Naive thymus-derived CD4-positive, alpha-beta T cell (primary cell): Measurements from ENCODE around the gene ACYP2. TPM values are rescaled to one million over a fixed set of nuclear protein-coding genes. Genes with fewer than 3 reads are reported as not detected.

ENCODE experiments used
- ATAC-seq: fragments of 150-1000 bp; cut with Tn5 transposase; 2 replicates; pipeline ENCODE4 v1.10.0; 2021; ENCODE audit warnings: mild to moderate bottlenecking, moderate library complexity
- CTCF ChIA-PET: fragments of 350-600 bp; sonication (Branson Sonifier 250); formaldehyde crosslinking; loops from one replicate; lab custom pipeline; 2021; ENCODE audit warnings: antibody characterized with exemption; lab: Charles Lee
- POLR2A ChIA-PET: fragments of 350-600 bp; sonication (Branson Sonifier 250); formaldehyde crosslinking; loops from one replicate; lab custom pipeline; 2021; ENCODE audit warnings: antibody characterized with exemption, inconsistent platforms; lab: Charles Lee
- DNase-seq, 9 donors: peaks; one replicate each; pipeline versions ENCODE4 v3.0.0 to v3.0.0-alpha.2; 2020 to 2022; ENCODE audit warnings: mixed read lengths in 1 of 9
- H3K27ac ChIP-seq: one replicate; pipeline ENCODE4 v1.7.0; 2013; ENCODE audit warnings: mild to moderate bottlenecking, low read depth, low read length, moderate library complexity
- H3K27me3 ChIP-seq, 2 donors: one replicate each; pipeline ENCODE4 v1.7.0; 2013; ENCODE audit warnings: low read length in 2 of 2, mild to moderate bottlenecking in 2 of 2, moderate library complexity in 2 of 2; ENCODE audit not compliant: control insufficient read depth in 2 of 2, insufficient read depth in 2 of 2
- H3K36me3 ChIP-seq, 3 experiments: 1 replicate in 2 of 3; 2 replicates in 1 of 3; pipeline ENCODE4 v1.7.0; 2013; ENCODE audit warnings: low read length in 3 of 3, mild to moderate bottlenecking in 3 of 3, moderate library complexity in 1 of 3; ENCODE audit not compliant: insufficient read depth in 3 of 3, control insufficient read depth in 2 of 3
- H3K4me1 ChIP-seq, 2 donors: one replicate each; pipeline ENCODE4 v1.7.0; 2013; ENCODE audit warnings: low read length in 2 of 2, mild to moderate bottlenecking in 2 of 2, moderate library complexity in 1 of 2; ENCODE audit not compliant: control insufficient read depth in 2 of 2, insufficient read depth in 2 of 2
- H3K4me3 ChIP-seq: 2 replicates; pipeline ENCODE4 v1.7.0; 2013; ENCODE audit warnings: mild to moderate bottlenecking, low read length
- H3K9me3 ChIP-seq, 3 experiments: 1 replicate in 2 of 3; 2 replicates in 1 of 3; pipeline ENCODE4 v1.7.0; 2013; ENCODE audit warnings: low read length in 3 of 3; ENCODE audit not compliant: control insufficient read depth in 2 of 3
- H3K27ac Mint-ChIP-seq, 9 donors: one replicate each; pipeline ENCODE4 v1.8.0; 2020 to 2022; ENCODE audit warnings: mixed read lengths in 9 of 9, mild to moderate bottlenecking in 8 of 9, moderate library complexity in 5 of 9, inconsistent platforms in 2 of 9
- H3K27me3 Mint-ChIP-seq, 5 donors: one replicate each; pipeline ENCODE4 v1.8.0; 2021 to 2022; ENCODE audit warnings: mixed read lengths in 5 of 5, mild to moderate bottlenecking in 1 of 5
- H3K36me3 Mint-ChIP-seq, 5 donors: one replicate each; pipeline ENCODE4 v1.8.0; 2020 to 2022; ENCODE audit warnings: mixed read lengths in 5 of 5, mild to moderate bottlenecking in 3 of 5, inconsistent platforms in 1 of 5
- H3K4me1 Mint-ChIP-seq, 7 donors: one replicate each; pipeline ENCODE4 v1.8.0; 2020 to 2022; ENCODE audit warnings: mixed read lengths in 7 of 7, mild to moderate bottlenecking in 3 of 7, inconsistent platforms in 1 of 7
- H3K4me3 Mint-ChIP-seq, 10 donors: one replicate each; pipeline ENCODE4 v1.8.0; 2020 to 2022; ENCODE audit warnings: mild to moderate bottlenecking in 10 of 10, mixed read lengths in 10 of 10, moderate library complexity in 6 of 10, inconsistent platforms in 2 of 10
- H3K9me3 Mint-ChIP-seq, 11 donors: one replicate each; pipeline ENCODE4 v1.8.0; 2020 to 2022; ENCODE audit warnings: mixed read lengths in 11 of 11, mild to moderate bottlenecking in 4 of 11, inconsistent platforms in 1 of 11, moderate library complexity in 1 of 11
- intact Hi-C, 2 donors: fragments of 100-400 bp; cut with micrococcal nuclease; formaldehyde crosslinking; loops; one replicate each; pipeline ENCODE4 v1.15.1; 2023
- polyA plus RNA-seq, 2 donors: library from polyadenylated mRNA; unstranded; fragments of 300-500 nt; fragmentation: Illumina TruSeq; gene quantifications; one replicate each; pipeline ENCODE4 v1.2.3, GENCODE V29; 2021
- total RNA-seq, 6 experiments: library from RNA in 5 of 6; stranded (reverse) in 5 of 6; gene quantifications; 1 replicate in 5 of 6; 2 replicates in 1 of 6; pipeline ENCODE4 v1.2.3 and lab custom pipeline; 2021 to 2026

The ACYP2 gene
- total and polyA plus RNA-seq, 7 experiments from 2014 or later: 11.2 to 23.0 (median 15.6) TPM

- Mint-ChIP-seq H3K4me3 (no peak overlapping the region), H3K27ac (peak overlapping the region in 2 of 9 donors; percentile 19 to 41), H3K9me3 (no peaks in the 10 kb centered on the region), H3K36me3 (peaks cover 0 to 11% (median 1%) of the 10 kb centered on the region in 5 donors), H3K4me1 (peaks cover 0 to 12% (median 0%) of the 10 kb centered on the region in 7 donors), H3K27me3 (no peaks in the 10 kb centered on the region)
- no peak for ATAC-seq
- Histone ChIP-seq H3K36me3 (no peaks in the 10 kb centered on the region), H3K4me3 (no peak overlapping the region), H3K27me3 (no peaks in the 10 kb centered on the region), H3K4me1 (no peaks in the 10 kb centered on the region), H3K9me3 (no peaks in the 10 kb centered on the region), H3K27ac (no peak overlapping the region)
- POLR2A ChIA-PET: interaction anchor here (0.6 kb wide), 1 partner anchor 763 kb away, joined by 3 read pairs; no protein-coding TSS in a partner anchor
- no peak for DNase-seq
- intact Hi-C loops: no loop called here
- CTCF ChIA-PET: no interaction called here
These were observed 38.8 kb upstream of the ACYP2 start for GRCh38 chr2:54076586-54076985.

- ChIA-PET CTCF (no interaction called here), POLR2A (interaction anchor here (0.6 kb wide), 1 partner anchor 763 kb away, joined by 3 read pairs; no protein-coding TSS in a partner anchor)
- H3K27ac Mint-ChIP-seq: peak overlapping the region in 1 of 9 donors; percentile 9
- no peaks in the 10 kb centered on the region for H3K27me3 ChIP-seq
- H3K27ac ChIP-seq: no peak overlapping the region
- intact Hi-C loops: no loop called here
- H3K4me3 Mint-ChIP-seq: no peak overlapping the region
- H3K4me3 ChIP-seq: no peak overlapping the region
- DNase-seq (no peak), ATAC-seq (peak; percentile 56)
- H3K36me3 Mint-ChIP-seq: peaks cover 0 to 13% (median 4%) of the 10 kb centered on the region in 5 donors
- peaks cover 0 to 16% (median 0%) of the 10 kb centered on the region in 7 donors for H3K4me1 Mint-ChIP-seq
- H3K9me3 ChIP-seq: no peaks in the 10 kb centered on the region
- no peaks in the 10 kb centered on the region for H3K27me3 Mint-ChIP-seq
- H3K36me3 ChIP-seq: no peaks in the 10 kb centered on the region
- no peaks in the 10 kb centered on the region for H3K9me3 Mint-ChIP-seq
- H3K4me1 ChIP-seq: no peaks in the 10 kb centered on the region
These were observed 38.1 kb upstream of the ACYP2 start for GRCh38 chr2:54077088-54077900.

GRCh38 chr2:54079331-54079730 lies 36.1 kb upstream of the ACYP2 start:
- ChIA-PET POLR2A (no interaction called here), CTCF (no interaction called here)
- no peaks in the 10 kb centered on the region for H3K9me3 ChIP-seq
- DNase-seq: no peak
- no peak overlapping the region for H3K4me3 Mint-ChIP-seq
- H3K27me3 Mint-ChIP-seq: no peaks in the 10 kb centered on the region
- H3K27ac Mint-ChIP-seq: peak overlapping the region in 1 of 9 donors; percentile 32
- ATAC-seq: no peak
- H3K36me3 Mint-ChIP-seq: peaks cover 0 to 6% (median 3%) of the 10 kb centered on the region in 5 donors
- H3K27me3 ChIP-seq: no peaks in the 10 kb centered on the region
- H3K36me3 ChIP-seq: no peaks in the 10 kb centered on the region
- no peaks in the 10 kb centered on the region for H3K4me1 ChIP-seq
- no peak overlapping the region for H3K4me3 ChIP-seq
- H3K27ac ChIP-seq: no peak overlapping the region
- no peaks in the 10 kb centered on the region for H3K9me3 Mint-ChIP-seq
- peaks cover 0 to 9% (median 0%) of the 10 kb centered on the region in 7 donors for H3K4me1 Mint-ChIP-seq
- intact Hi-C loops: no loop called here

DNA sequence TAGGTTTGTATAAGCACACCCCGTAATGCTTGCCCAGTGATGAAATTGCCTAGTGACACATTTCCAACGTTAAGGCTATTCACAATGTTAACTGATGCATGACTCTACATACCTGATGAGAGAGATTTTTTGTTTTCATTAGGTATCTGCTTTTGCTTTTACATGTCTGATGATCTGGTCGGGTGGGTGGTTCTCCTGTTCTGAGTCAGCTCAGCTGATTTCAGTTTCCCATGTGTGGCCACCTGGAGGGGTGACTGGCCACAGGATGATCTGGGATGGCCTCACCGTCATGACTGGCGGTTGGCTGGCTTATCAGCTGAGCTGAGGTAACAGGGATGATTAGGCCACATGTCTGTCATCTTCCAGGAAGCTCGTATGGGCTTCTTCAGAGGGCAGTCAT lies 33.8 kb upstream of the ACYP2 start:
- Histone ChIP-seq H3K27ac (no peak overlapping the region), H3K4me1 (no peaks in the 10 kb centered on the region), H3K36me3 (no peaks in the 10 kb centered on the region), H3K9me3 (no peaks in the 10 kb centered on the region), H3K4me3 (no peak overlapping the region), H3K27me3 (no peaks in the 10 kb centered on the region)
- CTCF ChIA-PET: no interaction called here
- POLR2A ChIA-PET: no interaction called here
- no peak overlapping the region for H3K27ac Mint-ChIP-seq
- H3K27me3 Mint-ChIP-seq: no peaks in the 10 kb centered on the region
- peak in 1 of 9 donors; percentile 33 for DNase-seq
- H3K4me3 Mint-ChIP-seq: no peak overlapping the region
- H3K36me3 Mint-ChIP-seq: peaks cover 0 to 6% (median 3%) of the 10 kb centered on the region in 5 donors
- H3K9me3 Mint-ChIP-seq: no peaks in the 10 kb centered on the region
- peaks cover 0 to 9% (median 0%) of the 10 kb centered on the region in 7 donors for H3K4me1 Mint-ChIP-seq
- ATAC-seq: no peak
- intact Hi-C loops: loop anchor here in 1 of 2 donors (2.0 kb wide), 1 partner anchor 27 kb away; no protein-coding TSS in a partner anchor

- Histone ChIP-seq H3K4me1 (no peaks in the 10 kb centered on the region), H3K27me3 (no peaks in the 10 kb centered on the region), H3K9me3 (no peaks in the 10 kb centered on the region), H3K27ac (no peak overlapping the region), H3K4me3 (no peak overlapping the region), H3K36me3 (no peaks in the 10 kb centered on the region)
- no peak for ATAC-seq
- no peaks in the 10 kb centered on the region for H3K27me3 Mint-ChIP-seq
- no peaks in the 10 kb centered on the region for H3K9me3 Mint-ChIP-seq
- ChIA-PET CTCF (no interaction called here), POLR2A (no interaction called here)
- no peak overlapping the region for H3K27ac Mint-ChIP-seq
- no peak for DNase-seq
- intact Hi-C loops: no loop called here
- peaks cover 0 to 6% (median 3%) of the 10 kb centered on the region in 5 donors for H3K36me3 Mint-ChIP-seq
- H3K4me3 Mint-ChIP-seq: no peak overlapping the region
- H3K4me1 Mint-ChIP-seq: peaks cover 0 to 5% (median 0%) of the 10 kb centered on the region in 7 donors
These were observed 32.4 kb upstream of the ACYP2 start for GRCh38 chr2:54083021-54083420.

DNA sequence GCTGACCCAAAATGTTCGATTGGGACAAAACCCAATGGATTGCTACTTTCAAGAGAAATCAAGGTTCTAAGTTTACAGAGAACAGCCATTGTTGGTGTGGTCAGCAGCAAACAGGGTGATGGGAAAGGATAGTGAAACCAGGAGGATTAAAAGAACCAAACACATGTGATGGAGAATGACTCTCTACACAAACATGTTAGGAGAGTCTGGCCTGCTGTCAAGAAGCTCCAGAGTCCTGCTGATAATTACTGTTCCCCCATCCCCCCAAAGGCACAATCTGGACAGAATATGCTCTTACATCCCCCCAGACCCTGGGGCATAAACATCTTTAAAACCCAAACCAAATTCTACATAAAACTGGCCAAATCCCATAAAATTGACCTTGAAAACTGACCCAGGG lies 32.0 kb upstream of the ACYP2 start:
- no peak for ATAC-seq
- H3K27me3 Mint-ChIP-seq: no peaks in the 10 kb centered on the region
- no peak overlapping the region for H3K4me3 Mint-ChIP-seq
- Histone ChIP-seq H3K9me3 (no peaks in the 10 kb centered on the region), H3K36me3 (no peaks in the 10 kb centered on the region), H3K4me1 (no peaks in the 10 kb centered on the region), H3K4me3 (no peak overlapping the region), H3K27me3 (no peaks in the 10 kb centered on the region), H3K27ac (no peak overlapping the region)
- ChIA-PET POLR2A (no interaction called here), CTCF (no interaction called here)
- H3K36me3 Mint-ChIP-seq: peaks cover 0 to 6% (median 3%) of the 10 kb centered on the region in 5 donors
- H3K4me1 Mint-ChIP-seq: peaks cover 0 to 5% (median 0%) of the 10 kb centered on the region in 7 donors
- no peaks in the 10 kb centered on the region for H3K9me3 Mint-ChIP-seq
- intact Hi-C loops: no loop called here
- H3K27ac Mint-ChIP-seq: peak overlapping the region in 2 of 9 donors; percentile 16 to 29
- no peak for DNase-seq
